ENCODE data around the gene FUT7. TPM values are rescaled to one million over a fixed set of nuclear protein-coding genes. Genes with fewer than 3 reads are reported as not detected.

Gene FUT7
- total RNA-seq, 5 donors from 2014 or later (not counting 1 experiment from before 2014, with no cell fraction given) = 1.1 to 7.7 (median 5.1) TPM

DNA sequence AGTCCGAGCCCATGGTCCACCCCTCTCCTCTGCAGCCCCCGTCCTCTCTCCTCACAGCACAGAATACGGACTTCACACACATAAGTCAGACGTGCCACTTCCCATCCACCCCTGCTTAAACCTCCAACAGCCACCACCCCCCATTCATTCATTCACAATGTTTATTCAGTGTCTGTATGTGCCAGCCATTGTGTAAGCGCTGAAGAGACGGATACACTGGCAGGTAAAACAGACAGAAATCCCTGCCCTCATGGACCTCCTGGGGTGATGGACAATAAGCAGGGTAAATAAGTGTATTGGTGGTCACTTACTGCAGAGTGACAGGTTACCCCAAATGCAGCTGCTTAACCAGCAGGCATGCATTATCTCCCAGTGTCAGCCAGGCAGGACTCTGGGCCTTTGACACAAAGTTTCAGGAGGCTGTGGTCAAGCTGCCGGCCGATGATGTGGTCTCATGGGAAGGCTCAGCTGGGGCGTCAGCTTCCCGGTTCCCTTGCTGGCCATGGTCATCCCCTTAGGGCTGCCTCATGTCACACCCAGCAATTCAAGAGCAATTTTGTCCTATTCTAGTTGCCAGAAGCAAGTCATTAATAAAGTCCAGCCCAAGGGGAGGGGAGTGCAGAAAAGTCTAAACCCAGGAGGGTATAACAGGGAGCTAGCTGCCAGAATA is 41.5 kb downstream of the FUT7 start:
- no peak for DNase-seq
- H3K27me3 Mint-ChIP-seq = peaks cover 5 to 14% of the 10 kb centered on the region in 2 donors
- H3K4me3 Mint-ChIP-seq = peak overlapping the region; percentile 76 to 84 (median 80)
- ChIA-PET CTCF (interaction anchor here in 1 of 2 donors (0.5 kb wide), 1 partner anchor 9 kb away, joined by 3 read pairs; no protein-coding TSS in a partner anchor), POLR2A (no interaction called here)
- H3K9me3 ChIP-seq = no peaks in the 10 kb centered on the region
- ATAC-seq (replicated peaks in 1 of 4) = no peak
- H3K4me3 ChIP-seq (ENCODE audit: control insufficient read depth in 1 of 2, extremely low read depth in 1 of 2, low read length in 1 of 2) = no peak overlapping the region
- H3K27ac ChIP-seq (ENCODE audit: low read length) = no peak overlapping the region
- H3K4me1 ChIP-seq (ENCODE audit: control insufficient read depth in 1 of 2, extremely low read depth in 1 of 2, insufficient read depth in 2 of 2, low read length in 2 of 2) = peaks cover 8 to 44% of the 10 kb centered on the region in 2 experiments
- H3K9me3 Mint-ChIP-seq = no peaks in the 10 kb centered on the region
- peaks cover 4 to 13% of the 10 kb centered on the region in 2 donors for H3K36me3 ChIP-seq (ENCODE audit: control insufficient read depth in 2 of 2, extremely low read depth in 1 of 2, insufficient read depth in 1 of 2, low read length in 1 of 2)
- H3K36me3 Mint-ChIP-seq = peaks cover 3% of the 10 kb centered on the region
- H3K4me1 Mint-ChIP-seq = peaks cover 11 to 25% (median 19%) of the 10 kb centered on the region in 3 donors
- H3K27me3 ChIP-seq (replicated peaks in 1 of 2; ENCODE audit: control insufficient read depth in 2 of 2, extremely low read depth in 1 of 2, insufficient read depth in 2 of 2, low read length in 1 of 2) = peaks cover 0 to 20% of the 10 kb centered on the region in 2 experiments
- H3K27ac Mint-ChIP-seq = peak overlapping the region; percentile 72 to 78
- WGBS (ENCODE audit: insufficient coverage) = 76% methylated on average over 6 of the region's 10 CpGs

DNA sequence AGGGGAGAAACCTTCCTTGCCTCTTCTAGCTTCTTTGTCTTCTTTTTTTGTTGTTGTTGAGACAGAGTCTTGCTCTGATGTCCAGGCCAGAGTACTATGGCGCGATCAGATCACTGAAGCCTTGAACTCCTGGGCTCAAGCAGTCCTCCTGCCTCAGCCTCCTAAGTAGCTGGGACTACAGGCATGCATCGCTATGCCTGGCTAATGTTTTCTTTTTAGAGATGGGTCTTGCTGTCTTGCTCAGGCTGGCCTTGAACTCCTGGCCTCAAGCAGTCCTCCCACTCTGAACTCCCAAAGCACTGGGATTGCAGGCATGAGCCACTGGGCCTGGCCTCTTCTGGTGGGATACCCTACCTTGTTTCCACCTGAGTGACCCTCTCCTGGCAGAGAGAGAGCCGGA is 43.0 kb downstream of the FUT7 start:
- peaks cover 0 to 36% of the 10 kb centered on the region in 2 experiments for H3K27me3 ChIP-seq (replicated peaks in 1 of 2; ENCODE audit: control insufficient read depth in 2 of 2, extremely low read depth in 1 of 2, insufficient read depth in 2 of 2, low read length in 1 of 2)
- WGBS (ENCODE audit: insufficient coverage) = 92% methylated on average over 4 of the region's 4 CpGs

DNA sequence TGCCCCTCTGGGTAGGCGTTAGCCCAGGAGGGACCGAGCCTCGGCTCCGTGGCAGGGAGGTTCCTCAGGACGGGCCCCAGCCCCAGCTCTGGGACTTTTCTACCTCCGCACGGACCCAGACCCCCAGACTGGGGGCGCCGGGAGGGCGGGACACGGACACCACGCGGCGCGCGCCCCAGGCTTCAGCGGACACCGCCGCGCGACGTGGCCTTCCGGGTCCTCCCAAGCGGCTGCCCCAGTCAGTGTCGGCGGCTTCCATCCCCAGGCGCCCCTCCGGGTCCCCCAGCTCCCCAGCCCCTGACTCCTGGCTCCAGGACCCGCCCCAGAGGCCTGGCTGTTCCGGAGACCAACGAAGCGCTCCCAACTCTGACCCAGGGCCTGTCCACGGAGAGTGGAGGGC is 46.0 kb downstream of the FUT7 start:
- CTCF ChIA-PET = no interaction called here
- H3K4me3 Mint-ChIP-seq = peak overlapping the region in 1 of 3 donors; percentile 16
- no peak overlapping the region for H3K27ac Mint-ChIP-seq
- Histone ChIP-seq H3K4me3 (ENCODE audit: control insufficient read depth in 1 of 2, extremely low read depth in 1 of 2, low read length in 1 of 2) (no peak overlapping the region), H3K4me1 (ENCODE audit: control insufficient read depth in 1 of 2, extremely low read depth in 1 of 2, insufficient read depth in 2 of 2, low read length in 2 of 2) (peaks cover 0 to 19% of the 10 kb centered on the region in 2 experiments), H3K36me3 (ENCODE audit: control insufficient read depth in 2 of 2, extremely low read depth in 1 of 2, insufficient read depth in 1 of 2, low read length in 1 of 2) (no peaks in the 10 kb centered on the region), H3K27ac (ENCODE audit: low read length) (no peak overlapping the region), H3K9me3 (no peaks in the 10 kb centered on the region), H3K27me3 (replicated peaks in 1 of 2; ENCODE audit: control insufficient read depth in 2 of 2, extremely low read depth in 1 of 2, insufficient read depth in 2 of 2, low read length in 1 of 2) (peaks cover 0 to 56% of the 10 kb centered on the region in 2 experiments)
- WGBS (ENCODE audit: insufficient coverage) = 29% methylated on average over 27 of the region's 33 CpGs
- H3K27me3 Mint-ChIP-seq = peaks cover 11 to 25% of the 10 kb centered on the region in 2 donors
- POLR2A ChIA-PET = no interaction called here
- H3K36me3 Mint-ChIP-seq = no peaks in the 10 kb centered on the region
- ATAC-seq (replicated peaks in 1 of 4) (no peak), DNase-seq (no peak)
- no peaks in the 10 kb centered on the region for H3K9me3 Mint-ChIP-seq
- peaks cover 1 to 7% (median 6%) of the 10 kb centered on the region in 3 donors for H3K4me1 Mint-ChIP-seq

More for the DNA sequence above, 43.0 kb downstream of the FUT7 start:
- POLR2A ChIA-PET = no interaction called here
- ATAC-seq (replicated peaks in 1 of 4) (no peak), DNase-seq (no peak)
- Mint-ChIP-seq H3K9me3 (no peaks in the 10 kb centered on the region), H3K27ac (no peak overlapping the region), H3K4me3 (no peak overlapping the region), H3K27me3 (peaks cover 8 to 20% of the 10 kb centered on the region in 2 donors), H3K4me1 (peaks cover 14 to 24% (median 16%) of the 10 kb centered on the region in 3 donors), H3K36me3 (peaks cover 3% of the 10 kb centered on the region)
- no peak overlapping the region for H3K4me3 ChIP-seq (ENCODE audit: control insufficient read depth in 1 of 2, extremely low read depth in 1 of 2, low read length in 1 of 2)
- H3K36me3 ChIP-seq (ENCODE audit: control insufficient read depth in 2 of 2, extremely low read depth in 1 of 2, insufficient read depth in 1 of 2, low read length in 1 of 2) = peaks cover 4 to 7% of the 10 kb centered on the region in 2 donors
- CTCF ChIA-PET = no interaction called here
- no peak overlapping the region for H3K27ac ChIP-seq (ENCODE audit: low read length)
- H3K4me1 ChIP-seq (ENCODE audit: control insufficient read depth in 1 of 2, extremely low read depth in 1 of 2, insufficient read depth in 2 of 2, low read length in 2 of 2) = peaks cover 8 to 43% of the 10 kb centered on the region in 2 experiments
- H3K9me3 ChIP-seq = no peaks in the 10 kb centered on the region

DNA sequence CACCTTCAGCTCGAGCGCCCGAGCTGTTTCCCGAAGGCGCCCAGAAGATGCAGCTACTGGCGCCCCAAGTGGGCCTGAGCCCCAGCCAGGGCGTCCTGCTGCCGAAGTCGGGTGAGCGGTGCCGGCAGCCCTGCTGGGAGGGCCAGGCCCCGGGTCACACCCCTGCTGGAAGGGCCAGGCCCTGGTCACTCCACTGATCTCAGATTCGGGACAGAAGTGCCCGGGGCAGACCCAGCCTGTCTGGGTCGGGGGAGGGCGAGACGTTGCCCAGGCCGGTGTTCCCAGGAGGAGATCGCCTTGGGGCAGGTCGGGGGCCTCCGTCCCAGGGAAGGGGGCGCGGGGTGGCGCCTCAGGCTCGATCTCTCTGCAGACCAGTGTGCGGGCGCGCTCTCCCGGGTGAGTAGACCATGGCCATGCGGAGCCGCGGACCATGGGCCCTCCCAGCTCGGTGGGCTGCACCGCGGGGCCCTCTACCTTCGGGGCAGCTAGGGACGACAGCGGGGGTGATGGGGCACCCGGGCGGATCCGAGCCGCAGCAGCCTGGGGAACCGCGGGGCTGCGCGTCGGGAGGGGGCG is 46.8 kb downstream of the FUT7 start:
- no peaks in the 10 kb centered on the region for H3K9me3 Mint-ChIP-seq
- DNase-seq = peak in 2 of 35 experiments; percentile 27 to 38
- WGBS (ENCODE audit: insufficient coverage) = 6% methylated on average over 48 of the region's 48 CpGs
- Histone ChIP-seq H3K27ac (ENCODE audit: low read length) (no peak overlapping the region), H3K4me1 (ENCODE audit: control insufficient read depth in 1 of 2, extremely low read depth in 1 of 2, insufficient read depth in 2 of 2, low read length in 2 of 2) (peaks cover 0 to 19% of the 10 kb centered on the region in 2 experiments), H3K9me3 (no peaks in the 10 kb centered on the region), H3K27me3 (replicated peaks in 1 of 2; ENCODE audit: control insufficient read depth in 2 of 2, extremely low read depth in 1 of 2, insufficient read depth in 2 of 2, low read length in 1 of 2) (peaks cover 0 to 56% of the 10 kb centered on the region in 2 experiments), H3K4me3 (ENCODE audit: control insufficient read depth in 1 of 2, extremely low read depth in 1 of 2, low read length in 1 of 2) (peak overlapping the region in 1 of 2 donors; percentile 26), H3K36me3 (ENCODE audit: control insufficient read depth in 2 of 2, extremely low read depth in 1 of 2, insufficient read depth in 1 of 2, low read length in 1 of 2) (no peaks in the 10 kb centered on the region)
- H3K27ac Mint-ChIP-seq = no peak overlapping the region
- H3K4me3 Mint-ChIP-seq = peak overlapping the region in 1 of 3 donors; percentile 22
- CTCF ChIA-PET = no interaction called here
- H3K36me3 Mint-ChIP-seq = no peaks in the 10 kb centered on the region
- POLR2A ChIA-PET = no interaction called here
- H3K4me1 Mint-ChIP-seq = peaks cover 0 to 7% (median 6%) of the 10 kb centered on the region in 3 donors
- peaks cover 11 to 29% of the 10 kb centered on the region in 2 donors for H3K27me3 Mint-ChIP-seq
- peak; percentile 33 to 68 (median 42) for ATAC-seq (replicated peaks in 1 of 4)

DNA sequence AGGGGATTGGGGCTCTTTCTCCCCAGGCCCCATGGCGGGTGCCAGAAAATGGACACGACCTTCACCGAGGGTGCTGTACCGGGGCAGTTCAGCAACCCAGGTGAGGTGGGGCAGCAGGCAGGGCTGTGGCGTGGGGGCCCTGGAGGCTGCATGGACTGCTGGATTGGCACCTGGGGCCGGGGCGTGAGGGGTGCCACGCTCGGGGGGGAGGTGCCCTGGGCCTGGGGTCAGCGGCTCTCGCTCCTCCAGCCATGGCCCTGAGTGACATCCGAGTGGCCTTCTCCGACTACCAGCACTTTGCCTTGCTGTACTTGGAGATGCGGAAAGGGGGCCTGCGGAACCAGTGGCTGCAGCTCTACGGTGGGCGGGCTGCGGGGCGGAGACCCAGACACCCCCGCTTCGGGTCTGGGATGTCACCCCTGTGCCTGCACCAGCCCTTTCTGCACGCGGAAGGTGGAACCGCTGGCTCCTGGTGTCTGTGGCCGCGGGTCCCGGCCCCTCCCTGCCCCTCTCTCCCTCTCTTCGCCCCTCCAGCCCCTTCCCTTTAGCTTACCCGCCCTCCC is 47.3 kb downstream of the FUT7 start:
- ATAC-seq (replicated peaks in 1 of 4) = peak in 2 of 4 experiments; percentile 15 to 30
- Mint-ChIP-seq H3K4me3 (peak overlapping the region in 1 of 3 donors; percentile 22), H3K36me3 (no peaks in the 10 kb centered on the region), H3K27ac (no peak overlapping the region), H3K27me3 (peaks cover 11 to 29% of the 10 kb centered on the region in 2 donors), H3K4me1 (peaks cover 0 to 7% (median 6%) of the 10 kb centered on the region in 3 donors), H3K9me3 (no peaks in the 10 kb centered on the region)
- ChIA-PET CTCF (no interaction called here), POLR2A (no interaction called here)
- no peaks in the 10 kb centered on the region for H3K36me3 ChIP-seq (ENCODE audit: control insufficient read depth in 2 of 2, extremely low read depth in 1 of 2, insufficient read depth in 1 of 2, low read length in 1 of 2)
- no peak overlapping the region for H3K27ac ChIP-seq (ENCODE audit: low read length)
- H3K4me1 ChIP-seq (ENCODE audit: control insufficient read depth in 1 of 2, extremely low read depth in 1 of 2, insufficient read depth in 2 of 2, low read length in 2 of 2) = peaks cover 0 to 23% of the 10 kb centered on the region in 2 experiments
- DNase-seq = no peak
- peaks cover 0 to 56% of the 10 kb centered on the region in 2 experiments for H3K27me3 ChIP-seq (replicated peaks in 1 of 2; ENCODE audit: control insufficient read depth in 2 of 2, extremely low read depth in 1 of 2, insufficient read depth in 2 of 2, low read length in 1 of 2)
- no peak overlapping the region for H3K4me3 ChIP-seq (ENCODE audit: control insufficient read depth in 1 of 2, extremely low read depth in 1 of 2, low read length in 1 of 2)
- H3K9me3 ChIP-seq = no peaks in the 10 kb centered on the region
- WGBS (ENCODE audit: insufficient coverage) = 47% methylated on average over 28 of the region's 29 CpGs

DNA sequence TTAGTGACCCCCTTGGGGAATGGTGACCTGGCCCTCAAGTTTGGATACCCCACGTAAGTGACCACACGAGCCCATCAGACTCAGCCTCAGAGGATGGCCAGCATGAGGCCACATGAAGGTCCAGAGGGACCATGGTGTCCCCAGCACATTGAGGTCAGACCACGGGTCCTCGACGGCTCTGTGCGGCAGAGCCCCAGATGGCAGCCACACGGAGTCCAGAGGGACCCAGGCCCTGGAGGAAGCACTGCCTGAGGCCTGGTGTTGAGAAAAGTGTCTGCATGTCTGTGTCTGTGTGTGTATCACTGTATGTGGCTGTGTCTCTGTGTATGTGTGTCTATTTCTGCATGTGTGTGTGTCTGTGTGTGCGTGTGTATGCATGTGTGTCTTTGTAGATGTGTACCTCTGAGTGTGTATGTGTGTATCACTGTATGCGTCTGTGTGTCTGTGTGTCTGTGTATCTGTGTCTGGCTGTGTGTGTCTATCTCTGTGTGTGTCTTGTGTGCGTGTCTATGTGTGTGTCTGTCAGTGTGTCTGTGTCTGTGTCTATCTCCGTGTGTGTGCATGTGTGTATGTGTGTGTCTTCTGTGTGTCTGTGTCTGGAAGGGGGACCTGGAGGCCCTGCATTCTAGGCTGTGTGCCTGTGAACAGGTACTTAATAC is 48.1 kb downstream of the FUT7 start:
- Histone ChIP-seq H3K4me1 (ENCODE audit: control insufficient read depth in 1 of 2, extremely low read depth in 1 of 2, insufficient read depth in 2 of 2, low read length in 2 of 2) (peaks cover 0 to 29% of the 10 kb centered on the region in 2 experiments), H3K27ac (ENCODE audit: low read length) (no peak overlapping the region), H3K9me3 (no peaks in the 10 kb centered on the region), H3K4me3 (ENCODE audit: control insufficient read depth in 1 of 2, extremely low read depth in 1 of 2, low read length in 1 of 2) (no peak overlapping the region), H3K27me3 (replicated peaks in 1 of 2; ENCODE audit: control insufficient read depth in 2 of 2, extremely low read depth in 1 of 2, insufficient read depth in 2 of 2, low read length in 1 of 2) (peaks cover 0 to 55% of the 10 kb centered on the region in 2 experiments), H3K36me3 (ENCODE audit: control insufficient read depth in 2 of 2, extremely low read depth in 1 of 2, insufficient read depth in 1 of 2, low read length in 1 of 2) (no peaks in the 10 kb centered on the region)
- H3K27ac Mint-ChIP-seq = peak overlapping the region in 1 of 2 donors; percentile 2
- peaks cover 0 to 7% (median 6%) of the 10 kb centered on the region in 3 donors for H3K4me1 Mint-ChIP-seq
- no peaks in the 10 kb centered on the region for H3K9me3 Mint-ChIP-seq
- ChIA-PET POLR2A (no interaction called here), CTCF (no interaction called here)
- 86% methylated on average over 10 of the region's 11 CpGs for WGBS (ENCODE audit: insufficient coverage)
- H3K27me3 Mint-ChIP-seq = peaks cover 11 to 29% of the 10 kb centered on the region in 2 donors
- ATAC-seq (replicated peaks in 1 of 4) = no peak
- no peak for DNase-seq
- peak overlapping the region in 1 of 3 donors; percentile 6 for H3K4me3 Mint-ChIP-seq
- H3K36me3 Mint-ChIP-seq = no peaks in the 10 kb centered on the region

Data from T-cell (primary cell).